GM12878 (cell line): ENCODE results near the gene OCA2. TPM values are rescaled to one million over a fixed set of nuclear protein-coding genes. Genes with fewer than 3 reads are reported as not detected.

Experiments used
- ATAC-seq: fragments of 200-7000 bp; cut with Tn5 transposase; 3 replicates; pipeline ENCODE4 v1.9.1; 2020; ENCODE audit warnings: mild to moderate bottlenecking, moderate library complexity
- BruUV-seq: library from RNA; stranded (reverse); fragments of 400-500 nt; replicated peaks from 2 replicates; lab custom pipeline; 2021; lab: Mats Ljungman, UMichigan
- CTCF ChIA-PET: fragments of 300-600 bp; sonication (Branson Sonifier 250); formaldehyde crosslinking; extraction: SDS; loops from one replicate; lab custom pipeline; 2021; ENCODE audit warnings: inconsistent platforms; lab: Yijun Ruan, JAX
- POLR2A ChIA-PET: fragments of 350-600 bp; formaldehyde crosslinking; extraction: SDS; loops from one replicate; lab custom pipeline; 2021; ENCODE audit warnings: inconsistent platforms; lab: Charles Lee
- RAD21 ChIA-PET: fragments of 300-600 bp; sonication (Branson Sonifier 250); formaldehyde crosslinking; loops from one replicate; lab custom pipeline; 2023; ENCODE audit warnings: antibody characterized with exemption; ENCODE audit not compliant: unreplicated experiment; lab: Charles Lee
- SMC1A ChIA-PET: fragments of 300-600 bp; sonication (Branson Sonifier 250); formaldehyde crosslinking; loops from one replicate; lab custom pipeline; 2023; ENCODE audit not compliant: unreplicated experiment, uncharacterized antibody; lab: Charles Lee
- DNase-seq: peaks from one replicate; pipeline ENCODE4 v3.0.0-alpha.2; 2011; ENCODE audit warnings: low read depth, low spot score
- FAIRE-seq: peaks from 3 replicates; lab custom pipeline; 2011; peaks lifted over from hg19 to GRCh38; lab: Jason Lieb, UNC
- H2AFZ ChIP-seq: 2 replicates; pipeline ENCODE4 v1.6.0; 2011; ENCODE audit warnings: low read depth, low read length, control low read depth; ENCODE audit not compliant: control insufficient read depth
- H3K27ac ChIP-seq: 2 replicates; pipeline ENCODE4 v1.5.1; 2011; ENCODE audit warnings: control low read depth; ENCODE audit not compliant: control insufficient read depth, insufficient read depth
- H3K27me3 ChIP-seq, 2 experiments: replicated peaks in 1 of 2; 2 replicates each; pipeline versions ENCODE4 v1.6.0 to v1.6.1; 2011; ENCODE audit warnings: low read length in 1 of 2; ENCODE audit not compliant: control insufficient read depth in 2 of 2, insufficient read depth in 2 of 2
- H3K36me3 ChIP-seq, 2 experiments: 2 replicates each; pipeline ENCODE4 v1.5.1; 2011; ENCODE audit warnings: low read length in 1 of 2; ENCODE audit not compliant: control insufficient read depth in 2 of 2, insufficient read depth in 2 of 2
- H3K4me1 ChIP-seq: 2 replicates; pipeline ENCODE4 v1.6.1; 2011; ENCODE audit warnings: mild to moderate bottlenecking, low read length, moderate library complexity, mixed read lengths; ENCODE audit not compliant: control insufficient read depth, insufficient read depth
- H3K4me2 ChIP-seq: 2 replicates; pipeline ENCODE4 v1.6.0; 2011; ENCODE audit warnings: control low read depth; ENCODE audit not compliant: control insufficient read depth, insufficient read depth
- H3K4me3 ChIP-seq: fragments of 200-600 bp; sonication (generic); 2 replicates; pipeline ENCODE4 v1.5.1; 2016
- H3K79me2 ChIP-seq: 2 replicates; pipeline ENCODE4 v1.6.0; 2011; ENCODE audit warnings: low read length; ENCODE audit not compliant: control insufficient read depth, insufficient read depth
- H3K9ac ChIP-seq: 2 replicates; pipeline ENCODE4 v1.8.0; 2011; ENCODE audit warnings: low read length, control low read depth, mixed read lengths; ENCODE audit not compliant: control insufficient read depth, insufficient read depth
- H3K9me3 ChIP-seq: replicated peaks from 3 replicates; pipeline ENCODE4 v1.5.1; 2011; ENCODE audit warnings: mild to moderate bottlenecking, low read length; ENCODE audit not compliant: control insufficient read depth, insufficient read depth
- H4K20me1 ChIP-seq: 2 replicates; pipeline ENCODE4 v1.6.0; 2011; ENCODE audit not compliant: control insufficient read depth, insufficient read depth
- CBX5 ChIP-seq: sonication (generic); IDR thresholded peaks from 2 replicates; pipeline ENCODE4 v1.6.1; 2016; ENCODE audit warnings: low read depth, moderate library complexity, mild to moderate bottlenecking, inconsistent platforms
- RELA ChIP-seq: fragments of 450-650 bp; IDR thresholded peaks from 2 replicates; pipeline ENCODE4 v1.8.0; 2014; ENCODE audit warnings: borderline replicate concordance; ENCODE audit not compliant: partially characterized antibody
- ZBED1 ChIP-seq: IDR thresholded peaks from 2 replicates; pipeline ENCODE4 v1.6.1; 2016; ENCODE audit warnings: borderline replicate concordance
- ZNF217 ChIP-seq: fragments of 450-650 bp; IDR thresholded peaks from 2 replicates; pipeline ENCODE4 v1.6.1; 2017; ENCODE audit warnings: antibody characterized with exemption, mild to moderate bottlenecking
- WGBS: methylation state at CpG from one replicate; pipeline ENCODE4 v1.1.6; 2016; ENCODE audit warnings: low lambda C conversion rate; ENCODE audit not compliant: insufficient replicate concordance, insufficient coverage; ENCODE audit errors: missing lambda C conversion rate; 5-methylcytosine and 5-hydroxymethylcytosine counted together
- in situ Hi-C: fragments of 300-500 bp; cut with MboI; formaldehyde crosslinking; loops from 9 replicates; pipeline ENCODE4 v1.14.3; 2018; ENCODE audit warnings: mixed read lengths
- intact Hi-C: fragments of 100-400 bp; cut with micrococcal nuclease; formaldehyde crosslinking; loops from one replicate; pipeline ENCODE4 v1.14.2; 2022; ENCODE audit not compliant: unreplicated experiment
- polyA plus RNA-seq, 11 experiments: library from polyadenylated mRNA; depleted of rRNA in 4 of 11; unstranded in 6 of 11; stranded (reverse) in 5 of 11; fragments of >200 nt; fragmentation: Nextera tagmentation in 4 of 11; fragmentation: Illumina TruSeq in 1 of 11; extraction: Ambion mirVana in 4 of 11; extraction: Trizol in 1 of 11; gene quantifications; 1 replicate in 1 of 11; 2 replicates in 10 of 11; pipeline versions ENCODE4 v1.2.1 to v1.2.3, GENCODE V29; 2011 to 2016; ENCODE audit warnings: inconsistent platforms in 2 of 11, missing spikeins in 2 of 11, low read depth in 1 of 11
- total RNA-seq, 4 experiments: library from RNA; depleted of rRNA in 3 of 4; stranded (reverse); fragments of >200 nt in 3 of 4; fragmentation: Illumina TruSeq in 1 of 4; extraction: Trizol in 1 of 4; gene quantifications; 2 replicates each; pipeline versions ENCODE4 v1.2.1 to v1.2.3, GENCODE V29; 2013 to 2021
- TF ChIP-seq, protein P1 (sequence below), 3 experiments: IDR thresholded peaks in 2 of 3; conservative IDR thresholded peaks in 1 of 3; 2 replicates each; pipeline ENCODE4 v1.5.1; 2011; ENCODE audit warnings: low read depth in 3 of 3, low read length in 3 of 3, mild to moderate bottlenecking in 3 of 3, control low read depth in 2 of 3, moderate library complexity in 2 of 3, inconsistent platforms in 1 of 3, mixed read lengths in 1 of 3; ENCODE audit not compliant: control insufficient read depth in 2 of 3, insufficient read depth in 1 of 3; ENCODE audit errors: extremely low read depth in 1 of 3

Gene OCA2
- total and polyA plus RNA-seq, 10 of the 15 experiments (the other 5 are each of a cell fraction or from before 2014, with no cell fraction given): 0.04 to 1.8 TPM; not detected in 8

DNA sequence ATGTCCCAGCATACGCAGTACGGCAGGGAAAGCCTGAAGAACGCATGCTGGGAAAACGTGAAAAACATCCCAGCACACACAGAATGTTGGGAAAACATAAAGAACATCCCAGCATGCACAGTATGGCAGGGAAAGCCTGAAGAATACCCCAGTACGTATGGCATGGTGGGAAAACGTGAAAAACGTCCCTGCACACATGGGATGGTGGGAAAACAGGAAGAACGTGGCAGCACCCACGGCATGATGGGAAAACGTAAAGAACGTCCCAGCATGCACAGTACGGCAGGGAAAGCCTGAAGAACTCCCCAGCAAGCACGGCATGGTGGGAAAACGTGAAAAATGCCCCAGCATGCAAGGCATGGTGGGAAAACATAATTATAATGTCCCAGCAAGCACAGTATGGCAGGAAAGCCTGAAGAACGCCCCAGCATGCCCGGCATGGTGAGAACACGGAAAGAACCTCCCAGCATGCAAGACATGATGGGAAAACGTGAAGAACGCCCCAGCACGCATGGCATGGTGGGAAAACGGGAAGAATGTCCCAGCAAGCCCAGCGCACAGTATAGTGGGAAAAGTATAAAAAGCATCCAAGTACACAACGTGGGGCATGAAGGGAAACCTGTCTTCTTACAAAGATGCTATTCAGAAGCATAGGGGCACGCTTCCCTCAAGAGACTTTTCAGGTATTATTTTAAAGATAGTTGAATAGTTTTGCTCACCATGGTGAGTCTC lies 128.3 kb downstream of the OCA2 start (continued):
- TF ChIP-seq, protein P1, sequence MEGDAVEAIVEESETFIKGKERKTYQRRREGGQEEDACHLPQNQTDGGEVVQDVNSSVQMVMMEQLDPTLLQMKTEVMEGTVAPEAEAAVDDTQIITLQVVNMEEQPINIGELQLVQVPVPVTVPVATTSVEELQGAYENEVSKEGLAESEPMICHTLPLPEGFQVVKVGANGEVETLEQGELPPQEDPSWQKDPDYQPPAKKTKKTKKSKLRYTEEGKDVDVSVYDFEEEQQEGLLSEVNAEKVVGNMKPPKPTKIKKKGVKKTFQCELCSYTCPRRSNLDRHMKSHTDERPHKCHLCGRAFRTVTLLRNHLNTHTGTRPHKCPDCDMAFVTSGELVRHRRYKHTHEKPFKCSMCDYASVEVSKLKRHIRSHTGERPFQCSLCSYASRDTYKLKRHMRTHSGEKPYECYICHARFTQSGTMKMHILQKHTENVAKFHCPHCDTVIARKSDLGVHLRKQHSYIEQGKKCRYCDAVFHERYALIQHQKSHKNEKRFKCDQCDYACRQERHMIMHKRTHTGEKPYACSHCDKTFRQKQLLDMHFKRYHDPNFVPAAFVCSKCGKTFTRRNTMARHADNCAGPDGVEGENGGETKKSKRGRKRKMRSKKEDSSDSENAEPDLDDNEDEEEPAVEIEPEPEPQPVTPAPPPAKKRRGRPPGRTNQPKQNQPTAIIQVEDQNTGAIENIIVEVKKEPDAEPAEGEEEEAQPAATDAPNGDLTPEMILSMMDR (IDR thresholded peaks at IDR 0.05 in 2 of 3, conservative IDR thresholded peaks at IDR 0.05 in 1 of 3; ENCODE audit: control insufficient read depth in 2 of 3, extremely low read depth in 1 of 3, insufficient read depth in 1 of 3, low read depth in 3 of 3, low read length in 3 of 3): no peak
- TF ChIP-seq RELA: no peak
- no peak for TF ChIP-seq CBX5
- TF ChIP-seq ZBED1: no peak

DNA sequence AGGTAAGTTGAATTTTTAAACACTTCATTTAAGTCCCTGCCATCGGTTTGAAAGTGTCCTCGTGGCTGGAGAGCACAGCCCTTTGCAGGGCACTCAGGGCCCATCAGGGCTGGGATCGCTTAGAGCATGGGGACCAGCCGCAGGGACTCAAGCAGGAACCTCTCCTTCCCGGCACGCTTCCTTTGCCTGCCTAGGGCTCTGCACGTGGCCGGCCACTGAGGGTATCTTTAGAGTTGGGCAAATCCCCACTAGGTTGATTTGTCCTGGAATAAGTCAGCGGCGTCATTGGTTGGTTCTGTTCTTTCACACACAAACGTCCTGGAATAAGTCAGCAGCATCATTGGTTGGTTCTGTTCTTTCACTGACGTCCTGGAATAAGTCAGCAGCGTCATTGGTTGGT lies 131.6 kb downstream of the OCA2 start:
- 41% methylated on average over 13 of the region's 13 CpGs for WGBS
- no peak overlapping the region for H3K27ac ChIP-seq
- no peak for ATAC-seq
- SMC1A ChIA-PET: no interaction called here
- H3K4me3 ChIP-seq: no peak overlapping the region
- no peak overlapping the region for H2AFZ ChIP-seq
- in situ Hi-C loops: no loop called here
- H3K79me2 ChIP-seq: no peaks in the 10 kb centered on the region
- H3K27me3 ChIP-seq: no peaks in the 10 kb centered on the region
- no peak overlapping the region for H3K4me2 ChIP-seq
- no TSS peak for BruUV-seq
- DNase-seq: no peak
- H4K20me1 ChIP-seq: no peaks in the 10 kb centered on the region
- FAIRE-seq: no peak
- H3K9me3 ChIP-seq: no peaks in the 10 kb centered on the region; the same call in 2 of the 3 replicates
- no peaks in the 10 kb centered on the region for H3K4me1 ChIP-seq
- no peak overlapping the region for H3K9ac ChIP-seq
- TF ChIP-seq ZNF217: no peak
- TF ChIP-seq, all 136 proteins: peak for 0
- POLR2A ChIA-PET: no interaction called here
- CTCF ChIA-PET: no interaction called here
- RAD21 ChIA-PET: no interaction called here
- no peaks in the 10 kb centered on the region for H3K36me3 ChIP-seq
- intact Hi-C loops: no loop called here
